Right lobe of liver (tissue), 4 donors: Measurements from ENCODE around the gene ZXDC.

Experiments used
- CTCF ChIP-seq, 4 donors: fragments of 200-600 bp in 3 of 4; fragments of 450-650 bp in 1 of 4; IDR thresholded peaks; one replicate each; pipeline versions ENCODE4 v1.5.1 to v1.8.0; 2016 to 2022; ENCODE audit warnings: antibody characterized with exemption in 4 of 4, mild to moderate bottlenecking in 2 of 4
- POLR2A ChIP-seq: fragments of 450-650 bp; IDR thresholded peaks from one replicate; pipeline ENCODE4 v1.6.1; 2017; ENCODE audit warnings: antibody characterized with exemption, mild to moderate bottlenecking
- donor health status: DM: no; HTN: no; CAD: no.
- donor health status: DM: no; HTN: no; CAD: no.
- donor health status: DM: no; HTN: yes; CAD: no.

- TF ChIP-seq POLR2A (no peak), CTCF (IDR thresholded peaks at IDR 0.05) (no peak)
These were observed 67.6 kb downstream of the ZXDC start for GRCh38 chr3:126408099-126408498.
